ENCODE results near the gene BORCS5. TPM values are rescaled to one million over a fixed set of nuclear protein-coding genes. Genes with fewer than 3 reads are reported as not detected.
A peak's percentile ranks its signal among the peaks of the same experiment; 100 is the strongest.
"Not testable (repeated sequence)": the region's sequence is repeated elsewhere in the genome, so short reads cannot be mapped to it uniquely, and the experiment has no call there.

The BORCS5 gene
- total and polyA plus RNA-seq, 2 of the 8 experiments (the other 6 are each of a cell fraction or from before 2014, with no cell fraction given) = 8.3 to 17.4 TPM

GRCh38 chr12:12471982-12472961 is 115.4 kb downstream of the BORCS5 start:
- CTCF ChIA-PET (ENCODE audit: partially characterized antibody) = interaction anchor here (0.8 to 2.0 kb wide), 4 partner anchors 9 to 36 kb away, joined by 3 to 7 read pairs (median 4); no protein-coding TSS in a partner anchor
- H2BK12ac ChIP-seq (ENCODE audit: low read depth, low read length); H2BK15ac ChIP-seq (ENCODE audit: low read length); H3K4me3 ChIP-seq (ENCODE audit: extremely low read depth in 1 of 4, insufficient read depth in 2 of 4, low read depth in 3 of 4, low read length in 4 of 4); H3K4me1 ChIP-seq (replicated peaks in 1 of 4; ENCODE audit: control insufficient read depth in 3 of 4, insufficient read depth in 4 of 4, low read length in 3 of 4); H2BK120ac ChIP-seq (replicated peaks; ENCODE audit: low read depth, low read length); FAIRE-seq; H2AFZ ChIP-seq (ENCODE audit: low read length); H3K23ac ChIP-seq (ENCODE audit: insufficient read length); H4K5ac ChIP-seq (ENCODE audit: insufficient read length, low read depth, low read length); H4K8ac ChIP-seq (ENCODE audit: extremely low read depth, insufficient read depth, low read length); H3K27ac ChIP-seq (ENCODE audit: low read depth, low read length); H2AK5ac ChIP-seq (ENCODE audit: low read depth, low read length); H3K56ac ChIP-seq (replicated peaks; ENCODE audit: insufficient read length, low read depth, low read length); H3K79me1 ChIP-seq (ENCODE audit: low read depth, low read length); H4K20me1 ChIP-seq (replicated peaks in 1 of 2; ENCODE audit: control insufficient read depth in 1 of 2, insufficient read depth in 2 of 2, low read length in 2 of 2); H3K9ac ChIP-seq (replicated peaks in 1 of 4; ENCODE audit: extremely low read depth in 1 of 4, low read depth in 3 of 4, low read length in 3 of 4); H3K23me2 ChIP-seq (ENCODE audit: low read depth, low read length); H3K18ac ChIP-seq (ENCODE audit: extremely low read depth, low read length); H3K4ac ChIP-seq (replicated peaks; ENCODE audit: insufficient read length, low read depth, low read length); H3K4me2 ChIP-seq (ENCODE audit: insufficient read depth in 1 of 2, low read depth in 2 of 2, low read length in 2 of 2); H2BK20ac ChIP-seq (ENCODE audit: low read length); H2BK5ac ChIP-seq (ENCODE audit: low read depth, low read length); H4K91ac ChIP-seq (replicated peaks; ENCODE audit: insufficient read length, low read length); H3K79me2 ChIP-seq (ENCODE audit: control insufficient read depth in 1 of 2, insufficient read depth in 2 of 2, low read length in 2 of 2); H3K14ac ChIP-seq (ENCODE audit: insufficient read length); H3K27me3 ChIP-seq (replicated peaks in 1 of 4; ENCODE audit: control insufficient read depth in 3 of 4, extremely low read depth in 1 of 4, insufficient read depth in 3 of 4, low read length in 3 of 4); POLR2A ChIA-PET (ENCODE audit: partially characterized antibody): not testable (repeated sequence)
- peaks cover 10 to 24% (median 22%) of the 10 kb centered on the region in 4 experiments for H3K36me3 ChIP-seq (ENCODE audit: control insufficient read depth in 2 of 4, insufficient read depth in 4 of 4, low read length in 3 of 4)
- 92% methylated on average over 29 of the region's 37 CpGs; no CpG with 5 or more reads in 1 of the 2 experiments for WGBS, 2 experiments (ENCODE audit: extremely low coverage in 1 of 2, insufficient coverage in 1 of 2, insufficient read length in 1 of 2, insufficient replicate concordance in 2 of 2, low coverage in 1 of 2, low lambda C conversion rate in 2 of 2, missing lambda C conversion rate in 1 of 2)
- DNase-seq (ENCODE audit: low read depth in 1 of 2, low spot score in 2 of 2) = peak in 1 of 2 experiments; percentile 44
- H3K9me3 ChIP-seq (ENCODE audit: insufficient read depth in 2 of 2, low read depth in 1 of 2, low read length in 1 of 2) = peaks cover 7 to 10% of the 10 kb centered on the region in 2 experiments
